ENCODE data around the gene DUOXA1.

The DUOXA1 gene

GRCh38 chr15:45123397-45123796, 6.3 kb downstream of the DUOXA1 start:
- DNase-seq (ENCODE audit: insufficient read length, low spot score) (no peak), FAIRE-seq (no peak)
- TF ChIP-seq TAF1 (IDR thresholded peaks at IDR 0.05; ENCODE audit: low read depth, low read length) (no peak), SPI1 (IDR thresholded peaks at IDR 0.05; ENCODE audit: low read depth, low read length) (no peak), POLR2AphosphoS5 (IDR thresholded peaks at IDR 0.05; ENCODE audit: low read depth, low read length) (no peak)

- no peak for DNase-seq (ENCODE audit: insufficient read length, low spot score)
- no peak for FAIRE-seq
These were observed 7.0 kb downstream of the DUOXA1 start for GRCh38 chr15:45122719-45123118.

GRCh38 chr15:45121706-45122417, 7.8 kb downstream of the DUOXA1 start:
- TF ChIP-seq PAX5 (IDR thresholded peaks at IDR 0.05; ENCODE audit: insufficient read depth, low read length, severe bottlenecking) = no peak
- no peak for TF ChIP-seq TAF1 (IDR thresholded peaks at IDR 0.05; ENCODE audit: low read depth, low read length)
- no peak for TF ChIP-seq POU2F2 (IDR thresholded peaks at IDR 0.05; ENCODE audit: low read depth, low read length)
- no peak for TF ChIP-seq POLR2A (IDR thresholded peaks at IDR 0.05; ENCODE audit: low read depth, low read length)
- TF ChIP-seq SPI1 (IDR thresholded peaks at IDR 0.05; ENCODE audit: low read depth, low read length) = no peak
- TF ChIP-seq POLR2AphosphoS5 (IDR thresholded peaks at IDR 0.05; ENCODE audit: low read depth, low read length) = no peak
- FAIRE-seq = no peak
- DNase-seq (ENCODE audit: insufficient read length, low spot score) = no peak

More at GRCh38 chr15:45122719-45123118, 7.0 kb downstream of the DUOXA1 start:
- TF ChIP-seq TAF1 (IDR thresholded peaks at IDR 0.05; ENCODE audit: low read depth, low read length) = no peak
- TF ChIP-seq SPI1 (IDR thresholded peaks at IDR 0.05; ENCODE audit: low read depth, low read length) = no peak
- TF ChIP-seq POLR2AphosphoS5 (IDR thresholded peaks at IDR 0.05; ENCODE audit: low read depth, low read length) = no peak
- TF ChIP-seq POLR2A (IDR thresholded peaks at IDR 0.05; ENCODE audit: low read depth, low read length) = no peak
- no peak for TF ChIP-seq PAX5 (IDR thresholded peaks at IDR 0.05; ENCODE audit: insufficient read depth, low read length, severe bottlenecking)
- no peak for TF ChIP-seq POU2F2 (IDR thresholded peaks at IDR 0.05; ENCODE audit: low read depth, low read length)

GRCh38 chr15:45121020-45121419, 8.7 kb downstream of the DUOXA1 start:
- DNase-seq (ENCODE audit: insufficient read length, low spot score) (no peak), FAIRE-seq (no peak)
- TF ChIP-seq POU2F2 (IDR thresholded peaks at IDR 0.05; ENCODE audit: low read depth, low read length) (no peak), TAF1 (IDR thresholded peaks at IDR 0.05; ENCODE audit: low read depth, low read length) (no peak), SPI1 (IDR thresholded peaks at IDR 0.05; ENCODE audit: low read depth, low read length) (no peak), POLR2AphosphoS5 (IDR thresholded peaks at IDR 0.05; ENCODE audit: low read depth, low read length) (no peak), POLR2A (IDR thresholded peaks at IDR 0.05; ENCODE audit: low read depth, low read length) (no peak)

- FAIRE-seq = no peak
- no peak for DNase-seq (ENCODE audit: insufficient read length, low spot score)
These were observed 9.4 kb downstream of the DUOXA1 start for GRCh38 chr15:45120081-45120972.

GRCh38 chr15:45118996-45119395, 10.7 kb downstream of the DUOXA1 start:
- DNase-seq (ENCODE audit: insufficient read length, low spot score) (no peak), FAIRE-seq (no peak)
- TF ChIP-seq TAF1 (IDR thresholded peaks at IDR 0.05; ENCODE audit: low read depth, low read length) (no peak), SPI1 (IDR thresholded peaks at IDR 0.05; ENCODE audit: low read depth, low read length) (no peak), POLR2A (IDR thresholded peaks at IDR 0.05; ENCODE audit: low read depth, low read length) (no peak), POU2F2 (IDR thresholded peaks at IDR 0.05; ENCODE audit: low read depth, low read length) (no peak), PAX5 (IDR thresholded peaks at IDR 0.05; ENCODE audit: insufficient read depth, low read length, severe bottlenecking) (no peak), POLR2AphosphoS5 (IDR thresholded peaks at IDR 0.05; ENCODE audit: low read depth, low read length) (no peak)

More at GRCh38 chr15:45120081-45120972, 9.4 kb downstream of the DUOXA1 start:
- TF ChIP-seq POU2F2 (IDR thresholded peaks at IDR 0.05; ENCODE audit: low read depth, low read length) (no peak), TAF1 (IDR thresholded peaks at IDR 0.05; ENCODE audit: low read depth, low read length) (no peak), POLR2AphosphoS5 (IDR thresholded peaks at IDR 0.05; ENCODE audit: low read depth, low read length) (no peak), PAX5 (IDR thresholded peaks at IDR 0.05; ENCODE audit: insufficient read depth, low read length, severe bottlenecking) (no peak), POLR2A (IDR thresholded peaks at IDR 0.05; ENCODE audit: low read depth, low read length) (no peak), SPI1 (IDR thresholded peaks at IDR 0.05; ENCODE audit: low read depth, low read length) (no peak)

GRCh38 chr15:45118131-45118588, 11.5 kb downstream of the DUOXA1 start:
- no peak for TF ChIP-seq POU2F2 (IDR thresholded peaks at IDR 0.05; ENCODE audit: low read depth, low read length)
- no peak for TF ChIP-seq TAF1 (IDR thresholded peaks at IDR 0.05; ENCODE audit: low read depth, low read length)
- peak; percentile 16 for TF ChIP-seq PAX5 (IDR thresholded peaks at IDR 0.05; ENCODE audit: insufficient read depth, low read length, severe bottlenecking)
- TF ChIP-seq SPI1 (IDR thresholded peaks at IDR 0.05; ENCODE audit: low read depth, low read length) = no peak
- TF ChIP-seq POLR2A (IDR thresholded peaks at IDR 0.05; ENCODE audit: low read depth, low read length) = no peak
- no peak for TF ChIP-seq POLR2AphosphoS5 (IDR thresholded peaks at IDR 0.05; ENCODE audit: low read depth, low read length)
- FAIRE-seq (peak; percentile 96), DNase-seq (ENCODE audit: insufficient read length, low spot score) (peak; percentile 88)

GRCh38 chr15:45117308-45118130, 12.2 kb downstream of the DUOXA1 start:
- TF ChIP-seq POLR2A (IDR thresholded peaks at IDR 0.05; ENCODE audit: low read depth, low read length) (no peak), TAF1 (IDR thresholded peaks at IDR 0.05; ENCODE audit: low read depth, low read length) (no peak), POU2F2 (IDR thresholded peaks at IDR 0.05; ENCODE audit: low read depth, low read length) (no peak), SPI1 (IDR thresholded peaks at IDR 0.05; ENCODE audit: low read depth, low read length) (no peak), PAX5 (IDR thresholded peaks at IDR 0.05; ENCODE audit: insufficient read depth, low read length, severe bottlenecking) (no peak), POLR2AphosphoS5 (IDR thresholded peaks at IDR 0.05; ENCODE audit: low read depth, low read length) (no peak)
- no peak for DNase-seq (ENCODE audit: insufficient read length, low spot score)
- no peak for FAIRE-seq
